IMR-90 (cell line): ENCODE measurements around the gene GOLGA1.

ENCODE experiments used
- BHLHE40 ChIP-seq: fragments of 150-350 bp; IDR thresholded peaks from 2 replicates; pipeline ENCODE4 v1.6.1; 2016; ENCODE audit warnings: mild to moderate bottlenecking, low read depth, low read length
- CEBPB ChIP-seq: IDR thresholded peaks from 2 replicates; pipeline ENCODE4 v1.6.1; 2012; ENCODE audit warnings: low read depth, low read length, improper control_type of control experiment
- CHD1 ChIP-seq: IDR thresholded peaks from 2 replicates; pipeline ENCODE4 v1.6.1; 2012; ENCODE audit warnings: low read depth, low read length, improper control_type of control experiment
- MAFK ChIP-seq: IDR thresholded peaks from 2 replicates; pipeline ENCODE4 v1.6.1; 2012; ENCODE audit warnings: low read depth, low read length, improper control_type of control experiment
- POLR2A ChIP-seq: IDR thresholded peaks from 2 replicates; pipeline ENCODE4 v1.6.1; 2012; ENCODE audit warnings: mild to moderate bottlenecking, low read depth, low read length
- RAD21 ChIP-seq: IDR thresholded peaks from 2 replicates; pipeline ENCODE4 v1.6.1; 2012; ENCODE audit warnings: low read length, improper control_type of control experiment
- RCOR1 ChIP-seq: IDR thresholded peaks from 2 replicates; pipeline ENCODE4 v1.6.1; 2012; ENCODE audit warnings: mild to moderate bottlenecking, low read length, improper control_type of control experiment; ENCODE audit not compliant: insufficient replicate concordance
- RFX5 ChIP-seq: IDR thresholded peaks from 2 replicates; pipeline ENCODE4 v1.8.0; 2012; ENCODE audit warnings: low read depth, mild to moderate bottlenecking, low read length, moderate library complexity
- SMC3 ChIP-seq: fragments of 150-350 bp; IDR thresholded peaks from 2 replicates; pipeline ENCODE4 v1.6.1; 2016; ENCODE audit warnings: low read depth, mild to moderate bottlenecking, antibody characterized with exemption, low read length, moderate library complexity
- TF ChIP-seq, protein P1 (sequence below): conservative IDR thresholded peaks from 2 replicates; pipeline ENCODE4 v1.5.1; 2012; ENCODE audit warnings: mild to moderate bottlenecking, low read depth, low read length, improper control_type of control experiment
- TF ChIP-seq, protein P2 (sequence below): fragments of 150-350 bp; IDR thresholded peaks from 2 replicates; pipeline ENCODE4 v1.6.1; 2017; ENCODE audit warnings: mild to moderate bottlenecking, antibody characterized with exemption, low read length, low read depth

DNA sequence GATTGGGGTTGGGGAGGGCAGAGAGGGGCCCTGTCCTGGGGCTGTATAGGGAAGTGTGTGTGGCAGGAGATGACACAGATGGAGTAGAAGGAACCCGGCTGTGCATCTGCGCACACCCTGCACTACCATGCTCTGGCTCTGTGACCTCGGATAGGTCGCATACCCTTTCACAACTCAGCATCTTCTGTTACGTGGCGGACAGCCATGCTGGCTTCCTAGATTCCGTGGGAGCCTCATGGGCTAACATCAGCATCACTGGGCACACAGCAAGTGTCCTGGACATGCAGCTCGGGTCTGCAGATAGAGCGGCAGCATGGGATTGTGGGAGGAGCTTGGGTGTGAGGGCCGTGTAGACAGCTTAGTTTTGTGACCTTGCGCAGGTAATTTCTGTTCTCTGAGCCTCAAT, 69.7 kb downstream of the GOLGA1 start:
- TF ChIP-seq, protein P1, sequence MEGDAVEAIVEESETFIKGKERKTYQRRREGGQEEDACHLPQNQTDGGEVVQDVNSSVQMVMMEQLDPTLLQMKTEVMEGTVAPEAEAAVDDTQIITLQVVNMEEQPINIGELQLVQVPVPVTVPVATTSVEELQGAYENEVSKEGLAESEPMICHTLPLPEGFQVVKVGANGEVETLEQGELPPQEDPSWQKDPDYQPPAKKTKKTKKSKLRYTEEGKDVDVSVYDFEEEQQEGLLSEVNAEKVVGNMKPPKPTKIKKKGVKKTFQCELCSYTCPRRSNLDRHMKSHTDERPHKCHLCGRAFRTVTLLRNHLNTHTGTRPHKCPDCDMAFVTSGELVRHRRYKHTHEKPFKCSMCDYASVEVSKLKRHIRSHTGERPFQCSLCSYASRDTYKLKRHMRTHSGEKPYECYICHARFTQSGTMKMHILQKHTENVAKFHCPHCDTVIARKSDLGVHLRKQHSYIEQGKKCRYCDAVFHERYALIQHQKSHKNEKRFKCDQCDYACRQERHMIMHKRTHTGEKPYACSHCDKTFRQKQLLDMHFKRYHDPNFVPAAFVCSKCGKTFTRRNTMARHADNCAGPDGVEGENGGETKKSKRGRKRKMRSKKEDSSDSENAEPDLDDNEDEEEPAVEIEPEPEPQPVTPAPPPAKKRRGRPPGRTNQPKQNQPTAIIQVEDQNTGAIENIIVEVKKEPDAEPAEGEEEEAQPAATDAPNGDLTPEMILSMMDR = no peak
- TF ChIP-seq CHD1 = no peak
- TF ChIP-seq BHLHE40 = no peak
- TF ChIP-seq MAFK = no peak
- no peak for TF ChIP-seq RAD21
- no peak for TF ChIP-seq POLR2A
- TF ChIP-seq CEBPB = no peak
- no peak for TF ChIP-seq RFX5
- TF ChIP-seq SMC3 = no peak
- TF ChIP-seq, protein P2, sequence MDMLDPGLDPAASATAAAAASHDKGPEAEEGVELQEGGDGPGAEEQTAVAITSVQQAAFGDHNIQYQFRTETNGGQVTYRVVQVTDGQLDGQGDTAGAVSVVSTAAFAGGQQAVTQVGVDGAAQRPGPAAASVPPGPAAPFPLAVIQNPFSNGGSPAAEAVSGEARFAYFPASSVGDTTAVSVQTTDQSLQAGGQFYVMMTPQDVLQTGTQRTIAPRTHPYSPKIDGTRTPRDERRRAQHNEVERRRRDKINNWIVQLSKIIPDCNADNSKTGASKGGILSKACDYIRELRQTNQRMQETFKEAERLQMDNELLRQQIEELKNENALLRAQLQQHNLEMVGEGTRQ = no peak
- no peak for TF ChIP-seq RCOR1
